ENCODE results near the gene KCNQ4. TPM values are rescaled to one million over a fixed set of nuclear protein-coding genes. Genes with fewer than 3 reads are reported as not detected.

Gene KCNQ4
- total and polyA plus RNA-seq, 2 of the 13 experiments (the other 11 are each of a cell fraction or from before 2014, with no cell fraction given): 0.02 to 0.09 TPM

DNA sequence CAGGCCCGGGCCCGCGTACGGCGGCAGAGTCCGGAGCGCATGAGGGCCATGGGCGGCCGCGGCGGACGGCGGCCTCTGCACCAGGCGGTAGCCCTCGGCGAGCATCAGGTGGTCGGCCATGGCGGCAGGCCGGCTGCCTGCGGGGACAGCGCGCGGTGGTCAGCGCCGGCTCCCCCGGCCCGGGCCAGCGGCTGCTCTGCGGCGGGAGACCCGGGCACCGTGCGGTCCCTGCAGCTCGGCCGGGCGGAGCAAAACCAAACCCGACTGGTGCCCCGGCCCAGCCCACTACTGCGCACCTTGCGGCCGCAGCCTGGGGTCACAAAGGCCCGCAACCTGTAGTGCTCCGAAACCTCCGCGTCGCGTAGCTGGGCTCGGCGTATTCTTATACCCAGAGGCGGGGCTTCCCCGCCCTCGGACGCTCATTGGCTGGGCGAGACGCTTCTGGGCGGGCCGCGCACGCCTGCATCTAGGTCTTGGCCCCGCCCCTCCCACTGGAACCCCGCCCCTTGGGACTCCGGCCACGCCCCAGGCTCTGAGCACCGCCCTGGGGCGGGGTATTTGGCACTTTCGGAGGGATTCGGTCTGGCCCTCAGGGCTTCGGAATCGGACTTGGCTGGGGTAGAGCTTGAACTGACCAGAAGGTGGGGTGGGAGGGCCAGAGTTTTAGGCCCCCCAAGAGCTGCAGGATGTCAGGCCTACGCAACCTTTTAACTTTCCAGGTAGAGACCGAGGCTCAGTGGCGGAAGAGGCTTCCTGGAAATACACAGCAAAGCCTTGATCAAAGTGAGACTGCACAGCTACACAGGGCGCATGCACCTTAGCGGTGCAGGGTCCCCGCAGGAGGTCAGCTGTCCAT is 78.6 kb downstream of the KCNQ4 start, which contains the start of gene CITED4 (continued):
- TF ChIP-seq, protein P1, sequence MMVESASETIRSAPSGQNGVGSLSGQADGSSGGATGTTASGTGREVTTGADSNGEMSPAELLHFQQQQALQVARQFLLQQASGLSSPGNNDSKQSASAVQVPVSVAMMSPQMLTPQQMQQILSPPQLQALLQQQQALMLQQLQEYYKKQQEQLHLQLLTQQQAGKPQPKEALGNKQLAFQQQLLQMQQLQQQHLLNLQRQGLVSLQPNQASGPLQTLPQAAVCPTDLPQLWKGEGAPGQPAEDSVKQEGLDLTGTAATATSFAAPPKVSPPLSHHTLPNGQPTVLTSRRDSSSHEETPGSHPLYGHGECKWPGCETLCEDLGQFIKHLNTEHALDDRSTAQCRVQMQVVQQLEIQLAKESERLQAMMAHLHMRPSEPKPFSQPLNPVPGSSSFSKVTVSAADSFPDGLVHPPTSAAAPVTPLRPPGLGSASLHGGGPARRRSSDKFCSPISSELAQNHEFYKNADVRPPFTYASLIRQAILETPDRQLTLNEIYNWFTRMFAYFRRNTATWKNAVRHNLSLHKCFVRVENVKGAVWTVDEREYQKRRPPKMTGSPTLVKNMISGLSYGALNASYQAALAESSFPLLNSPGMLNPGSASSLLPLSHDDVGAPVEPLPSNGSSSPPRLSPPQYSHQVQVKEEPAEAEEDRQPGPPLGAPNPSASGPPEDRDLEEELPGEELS (CRISPR knock-in tag; IDR thresholded peaks at IDR 0.05): 0 out of 2 replicates have a peak, but pooled peaks have one; percentile 24
- TF ChIP-seq, protein P2, sequence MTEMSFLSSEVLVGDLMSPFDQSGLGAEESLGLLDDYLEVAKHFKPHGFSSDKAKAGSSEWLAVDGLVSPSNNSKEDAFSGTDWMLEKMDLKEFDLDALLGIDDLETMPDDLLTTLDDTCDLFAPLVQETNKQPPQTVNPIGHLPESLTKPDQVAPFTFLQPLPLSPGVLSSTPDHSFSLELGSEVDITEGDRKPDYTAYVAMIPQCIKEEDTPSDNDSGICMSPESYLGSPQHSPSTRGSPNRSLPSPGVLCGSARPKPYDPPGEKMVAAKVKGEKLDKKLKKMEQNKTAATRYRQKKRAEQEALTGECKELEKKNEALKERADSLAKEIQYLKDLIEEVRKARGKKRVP (CRISPR knock-in tag; IDR thresholded peaks at IDR 0.05): 0 out of 4 replicates have a peak, but pooled peaks of 1 of the 2 experiments have one; percentile 18
- TF ChIP-seq ELF1 (CRISPR knock-in tag; IDR thresholded peaks at IDR 0.05) (peak; percentile 69), NCOA2 (CRISPR knock-in tag; IDR thresholded peaks at IDR 0.05) (no peak), FOXC1 (CRISPR knock-in tag; IDR thresholded peaks at IDR 0.05; ENCODE audit: borderline replicate concordance) (0 out of 2 replicates have a peak, but pooled peaks have one; percentile 16), HOXD1 (CRISPR knock-in tag; IDR thresholded peaks at IDR 0.05) (no peak)
- TF ChIP-seq, protein P3, sequence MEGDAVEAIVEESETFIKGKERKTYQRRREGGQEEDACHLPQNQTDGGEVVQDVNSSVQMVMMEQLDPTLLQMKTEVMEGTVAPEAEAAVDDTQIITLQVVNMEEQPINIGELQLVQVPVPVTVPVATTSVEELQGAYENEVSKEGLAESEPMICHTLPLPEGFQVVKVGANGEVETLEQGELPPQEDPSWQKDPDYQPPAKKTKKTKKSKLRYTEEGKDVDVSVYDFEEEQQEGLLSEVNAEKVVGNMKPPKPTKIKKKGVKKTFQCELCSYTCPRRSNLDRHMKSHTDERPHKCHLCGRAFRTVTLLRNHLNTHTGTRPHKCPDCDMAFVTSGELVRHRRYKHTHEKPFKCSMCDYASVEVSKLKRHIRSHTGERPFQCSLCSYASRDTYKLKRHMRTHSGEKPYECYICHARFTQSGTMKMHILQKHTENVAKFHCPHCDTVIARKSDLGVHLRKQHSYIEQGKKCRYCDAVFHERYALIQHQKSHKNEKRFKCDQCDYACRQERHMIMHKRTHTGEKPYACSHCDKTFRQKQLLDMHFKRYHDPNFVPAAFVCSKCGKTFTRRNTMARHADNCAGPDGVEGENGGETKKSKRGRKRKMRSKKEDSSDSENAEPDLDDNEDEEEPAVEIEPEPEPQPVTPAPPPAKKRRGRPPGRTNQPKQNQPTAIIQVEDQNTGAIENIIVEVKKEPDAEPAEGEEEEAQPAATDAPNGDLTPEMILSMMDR (CRISPR knock-in tag; IDR thresholded peaks at IDR 0.05): peak; percentile 89
- TF ChIP-seq, protein P4, sequence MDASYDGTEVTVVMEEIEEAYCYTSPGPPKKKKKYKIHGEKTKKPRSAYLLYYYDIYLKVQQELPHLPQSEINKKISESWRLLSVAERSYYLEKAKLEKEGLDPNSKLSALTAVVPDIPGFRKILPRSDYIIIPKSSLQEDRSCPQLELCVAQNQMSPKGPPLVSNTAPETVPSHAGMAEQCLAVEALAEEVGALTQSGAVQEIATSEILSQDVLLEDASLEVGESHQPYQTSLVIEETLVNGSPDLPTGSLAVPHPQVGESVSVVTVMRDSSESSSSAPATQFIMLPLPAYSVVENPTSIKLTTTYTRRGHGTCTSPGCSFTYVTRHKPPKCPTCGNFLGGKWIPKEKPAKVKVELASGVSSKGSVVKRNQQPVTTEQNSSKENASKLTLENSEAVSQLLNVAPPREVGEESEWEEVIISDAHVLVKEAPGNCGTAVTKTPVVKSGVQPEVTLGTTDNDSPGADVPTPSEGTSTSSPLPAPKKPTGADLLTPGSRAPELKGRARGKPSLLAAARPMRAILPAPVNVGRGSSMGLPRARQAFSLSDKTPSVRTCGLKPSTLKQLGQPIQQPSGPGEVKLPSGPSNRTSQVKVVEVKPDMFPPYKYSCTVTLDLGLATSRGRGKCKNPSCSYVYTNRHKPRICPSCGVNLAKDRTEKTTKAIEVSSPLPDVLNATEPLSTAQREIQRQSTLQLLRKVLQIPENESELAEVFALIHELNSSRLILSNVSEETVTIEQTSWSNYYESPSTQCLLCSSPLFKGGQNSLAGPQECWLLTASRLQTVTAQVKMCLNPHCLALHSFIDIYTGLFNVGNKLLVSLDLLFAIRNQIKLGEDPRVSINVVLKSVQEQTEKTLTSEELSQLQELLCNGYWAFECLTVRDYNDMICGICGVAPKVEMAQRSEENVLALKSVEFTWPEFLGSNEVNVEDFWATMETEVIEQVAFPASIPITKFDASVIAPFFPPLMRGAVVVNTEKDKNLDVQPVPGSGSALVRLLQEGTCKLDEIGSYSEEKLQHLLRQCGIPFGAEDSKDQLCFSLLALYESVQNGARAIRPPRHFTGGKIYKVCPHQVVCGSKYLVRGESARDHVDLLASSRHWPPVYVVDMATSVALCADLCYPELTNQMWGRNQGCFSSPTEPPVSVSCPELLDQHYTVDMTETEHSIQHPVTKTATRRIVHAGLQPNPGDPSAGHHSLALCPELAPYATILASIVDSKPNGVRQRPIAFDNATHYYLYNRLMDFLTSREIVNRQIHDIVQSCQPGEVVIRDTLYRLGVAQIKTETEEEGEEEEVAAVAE (CRISPR knock-in tag; IDR thresholded peaks at IDR 0.05; ENCODE audit: borderline replicate concordance): no peak
- TF ChIP-seq, protein P5, sequence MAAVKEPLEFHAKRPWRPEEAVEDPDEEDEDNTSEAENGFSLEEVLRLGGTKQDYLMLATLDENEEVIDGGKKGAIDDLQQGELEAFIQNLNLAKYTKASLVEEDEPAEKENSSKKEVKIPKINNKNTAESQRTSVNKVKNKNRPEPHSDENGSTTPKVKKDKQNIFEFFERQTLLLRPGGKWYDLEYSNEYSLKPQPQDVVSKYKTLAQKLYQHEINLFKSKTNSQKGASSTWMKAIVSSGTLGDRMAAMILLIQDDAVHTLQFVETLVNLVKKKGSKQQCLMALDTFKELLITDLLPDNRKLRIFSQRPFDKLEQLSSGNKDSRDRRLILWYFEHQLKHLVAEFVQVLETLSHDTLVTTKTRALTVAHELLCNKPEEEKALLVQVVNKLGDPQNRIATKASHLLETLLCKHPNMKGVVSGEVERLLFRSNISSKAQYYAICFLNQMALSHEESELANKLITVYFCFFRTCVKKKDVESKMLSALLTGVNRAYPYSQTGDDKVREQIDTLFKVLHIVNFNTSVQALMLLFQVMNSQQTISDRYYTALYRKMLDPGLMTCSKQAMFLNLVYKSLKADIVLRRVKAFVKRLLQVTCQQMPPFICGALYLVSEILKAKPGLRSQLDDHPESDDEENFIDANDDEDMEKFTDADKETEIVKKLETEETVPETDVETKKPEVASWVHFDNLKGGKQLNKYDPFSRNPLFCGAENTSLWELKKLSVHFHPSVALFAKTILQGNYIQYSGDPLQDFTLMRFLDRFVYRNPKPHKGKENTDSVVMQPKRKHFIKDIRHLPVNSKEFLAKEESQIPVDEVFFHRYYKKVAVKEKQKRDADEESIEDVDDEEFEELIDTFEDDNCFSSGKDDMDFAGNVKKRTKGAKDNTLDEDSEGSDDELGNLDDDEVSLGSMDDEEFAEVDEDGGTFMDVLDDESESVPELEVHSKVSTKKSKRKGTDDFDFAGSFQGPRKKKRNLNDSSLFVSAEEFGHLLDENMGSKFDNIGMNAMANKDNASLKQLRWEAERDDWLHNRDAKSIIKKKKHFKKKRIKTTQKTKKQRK (IDR thresholded peaks at IDR 0.05; ENCODE audit: low read length): no peak

All from HepG2 (cell line).